Testis (tissue), 3 donors: ENCODE results near the gene SLF2. TPM values are rescaled to one million over a fixed set of nuclear protein-coding genes. Genes with fewer than 3 reads are reported as not detected.

Source experiments
- DNase-seq: peaks from one replicate; pipeline ENCODE4 v3.0.0-alpha.2; 2019
- H3K27ac ChIP-seq, 2 donors: fragments of 200-600 bp; sonication (generic); one replicate each; pipeline ENCODE4 v1.5.1; 2019
- H3K27me3 ChIP-seq: fragments of 200-600 bp; sonication (generic); one replicate; pipeline ENCODE4 v1.5.1; 2019
- H3K36me3 ChIP-seq: fragments of 200-600 bp; sonication (generic); one replicate; pipeline ENCODE4 v1.5.1; 2017; ENCODE audit warnings: low read depth; ENCODE audit errors: missing control alignments
- H3K4me1 ChIP-seq: fragments of 200-600 bp; sonication (generic); one replicate; pipeline ENCODE4 v1.5.1; 2019
- H3K4me3 ChIP-seq, 2 donors: fragments of 200-600 bp; sonication (generic); one replicate each; pipeline ENCODE4 v1.5.1; 2017 to 2019
- H3K9me3 ChIP-seq: fragments of 200-600 bp; sonication (generic); one replicate; pipeline ENCODE4 v1.5.1; 2017
- POLR2A ChIP-seq: fragments of 450-650 bp; IDR thresholded peaks from one replicate; pipeline ENCODE4 v1.6.1; 2017; ENCODE audit warnings: antibody characterized with exemption, mild to moderate bottlenecking, moderate library complexity
- WGBS, 2 donors: methylation state at CpG; one replicate each; pipeline ENCODE4 v1.1.5; 2018; 5-methylcytosine and 5-hydroxymethylcytosine counted together
- intact Hi-C: fragments of 100-400 bp; cut with DNase I; formaldehyde crosslinking; loops from one replicate; pipeline ENCODE4 v1.15.1; 2023; ENCODE audit warnings: low total_unique reads
- polyA plus RNA-seq: library from polyadenylated mRNA; stranded (reverse); fragments of 350-450 nt; fragmentation: Illumina TruSeq; extraction: RNeasy Lipid Tissue Mini Kit (QIAGEN cat#74804); gene quantifications from one replicate; pipeline ENCODE4 v1.2.3, GENCODE V29; 2014; ENCODE audit warnings: low read depth, low replicate concordance; ENCODE audit not compliant: insufficient read depth
- total RNA-seq, 2 donors: library from RNA; depleted of rRNA; stranded (reverse); fragments of >200 nt; gene quantifications; one replicate each; pipeline ENCODE4 v1.2.3, GENCODE V29; 2016
- TF ChIP-seq, protein P1 (sequence below), 3 experiments: fragments of 450-650 bp in 2 of 3; fragments of 200-600 bp in 1 of 3; sonication (generic) in 1 of 3; IDR thresholded peaks; one replicate each; pipeline ENCODE4 v1.5.1; 2016 to 2019; ENCODE audit warnings: antibody characterized with exemption in 3 of 3, mild to moderate bottlenecking in 2 of 3, moderate library complexity in 1 of 3

SLF2 gene
- total and polyA plus RNA-seq, 3 donors from 2014 or later, result 42.6 to 171 (median 150) TPM

DNA sequence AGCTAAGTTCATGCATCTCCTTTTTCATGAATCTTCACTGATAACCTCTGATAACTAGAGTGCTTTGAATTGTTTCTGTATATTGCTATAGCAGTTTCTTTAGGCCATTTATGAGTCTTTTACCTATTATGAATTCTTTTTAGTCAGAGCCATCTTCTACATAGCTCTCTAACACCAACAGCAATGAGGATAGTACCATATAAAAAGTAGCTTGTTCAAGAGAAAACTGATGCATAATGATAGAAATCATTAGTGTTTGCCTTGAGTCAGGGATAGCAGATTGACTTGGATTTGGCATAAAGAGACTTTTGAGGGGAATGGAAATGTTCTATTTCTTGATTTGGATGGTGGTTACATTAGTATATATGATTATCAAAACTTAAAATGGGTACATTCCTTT, 30.7 kb downstream of the SLF2 start:
- Histone ChIP-seq H3K4me3 (no peak overlapping the region), H3K27ac (no peak overlapping the region), H3K9me3 (no peaks in the 10 kb centered on the region), H3K4me1 (no peaks in the 10 kb centered on the region), H3K36me3 (no peaks in the 10 kb centered on the region), H3K27me3 (no peaks in the 10 kb centered on the region)
- TF ChIP-seq, protein P1, sequence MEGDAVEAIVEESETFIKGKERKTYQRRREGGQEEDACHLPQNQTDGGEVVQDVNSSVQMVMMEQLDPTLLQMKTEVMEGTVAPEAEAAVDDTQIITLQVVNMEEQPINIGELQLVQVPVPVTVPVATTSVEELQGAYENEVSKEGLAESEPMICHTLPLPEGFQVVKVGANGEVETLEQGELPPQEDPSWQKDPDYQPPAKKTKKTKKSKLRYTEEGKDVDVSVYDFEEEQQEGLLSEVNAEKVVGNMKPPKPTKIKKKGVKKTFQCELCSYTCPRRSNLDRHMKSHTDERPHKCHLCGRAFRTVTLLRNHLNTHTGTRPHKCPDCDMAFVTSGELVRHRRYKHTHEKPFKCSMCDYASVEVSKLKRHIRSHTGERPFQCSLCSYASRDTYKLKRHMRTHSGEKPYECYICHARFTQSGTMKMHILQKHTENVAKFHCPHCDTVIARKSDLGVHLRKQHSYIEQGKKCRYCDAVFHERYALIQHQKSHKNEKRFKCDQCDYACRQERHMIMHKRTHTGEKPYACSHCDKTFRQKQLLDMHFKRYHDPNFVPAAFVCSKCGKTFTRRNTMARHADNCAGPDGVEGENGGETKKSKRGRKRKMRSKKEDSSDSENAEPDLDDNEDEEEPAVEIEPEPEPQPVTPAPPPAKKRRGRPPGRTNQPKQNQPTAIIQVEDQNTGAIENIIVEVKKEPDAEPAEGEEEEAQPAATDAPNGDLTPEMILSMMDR (IDR thresholded peaks at IDR 0.05), result no peak
- TF ChIP-seq POLR2A, result no peak
- no peak for DNase-seq
- intact Hi-C loops, result no loop called here

DNA sequence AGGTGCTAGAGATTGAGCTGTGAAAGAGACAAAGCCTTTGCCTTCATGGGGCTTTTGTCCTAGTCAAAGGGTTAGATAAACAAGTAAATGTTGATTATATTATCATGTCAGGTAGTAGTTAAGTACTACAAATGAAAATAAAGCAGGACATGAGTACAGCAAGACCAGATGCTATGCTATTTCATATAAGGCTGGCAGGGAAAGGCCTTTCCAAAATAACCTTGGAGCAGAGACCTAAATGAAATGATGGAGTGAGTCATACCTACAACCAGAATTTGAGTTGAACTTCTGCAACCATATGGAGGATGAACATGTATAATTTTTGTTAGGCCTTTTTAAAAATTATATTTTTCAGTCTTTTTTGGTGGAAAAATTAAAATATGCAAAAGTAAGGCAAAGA, 33.0 kb downstream of the SLF2 start:
- H3K9me3 ChIP-seq, result no peaks in the 10 kb centered on the region
- TF ChIP-seq, protein P1 (IDR thresholded peaks at IDR 0.05), result no peak
- no peak for TF ChIP-seq POLR2A
- H3K4me1 ChIP-seq, result no peaks in the 10 kb centered on the region
- H3K27ac ChIP-seq, result no peak overlapping the region
- H3K27me3 ChIP-seq, result no peaks in the 10 kb centered on the region
- no peaks in the 10 kb centered on the region for H3K36me3 ChIP-seq
- no peak overlapping the region for H3K4me3 ChIP-seq
- no peak for DNase-seq
- intact Hi-C loops, result no loop called here

DNA sequence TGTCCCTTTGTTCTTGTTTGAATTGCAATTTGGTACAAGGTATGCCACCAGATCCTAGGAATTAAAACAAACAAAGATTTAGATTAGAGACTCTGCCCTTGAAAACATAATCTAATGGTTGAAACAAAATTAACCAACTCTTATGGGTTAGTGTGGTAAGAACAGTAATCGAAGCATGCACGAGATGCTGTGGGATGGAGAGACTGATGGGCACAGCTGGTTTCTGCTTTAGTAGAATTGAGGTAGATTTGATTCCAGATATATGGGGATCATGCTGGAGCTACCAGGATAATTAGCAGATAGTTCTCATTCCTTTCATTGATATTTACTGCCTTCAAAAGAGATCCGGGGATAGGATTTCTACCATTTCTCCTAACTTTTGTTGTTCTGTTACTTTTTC, 36.2 kb downstream of the SLF2 start:
- Histone ChIP-seq H3K9me3 (no peaks in the 10 kb centered on the region), H3K27me3 (no peaks in the 10 kb centered on the region), H3K36me3 (no peaks in the 10 kb centered on the region), H3K4me1 (no peaks in the 10 kb centered on the region), H3K27ac (no peak overlapping the region), H3K4me3 (no peak overlapping the region)
- WGBS, 2 donors, result 76 to 83% methylated on average over 3 of the region's 3 CpGs
- DNase-seq, result no peak
- intact Hi-C loops, result no loop called here
- TF ChIP-seq, protein P1 (IDR thresholded peaks at IDR 0.05), result no peak
- no peak for TF ChIP-seq POLR2A

DNA sequence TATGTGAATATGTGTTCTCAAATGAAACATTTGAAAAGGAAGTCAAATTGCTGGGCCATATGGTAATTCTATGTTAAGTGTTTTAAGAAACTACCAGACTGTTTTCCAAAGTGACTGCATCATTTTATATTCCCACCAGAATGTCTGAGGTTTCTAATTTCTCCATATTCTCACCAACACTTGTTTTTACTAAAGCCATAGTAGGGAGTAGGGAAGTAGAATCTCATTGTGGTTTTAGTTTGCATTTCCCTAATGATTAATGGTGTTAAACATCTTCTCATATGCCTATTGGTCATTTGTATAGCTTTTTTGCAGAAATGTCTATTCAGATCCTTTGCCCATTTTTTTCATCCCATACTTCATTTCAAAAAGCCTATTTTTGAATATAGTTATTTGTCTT, 47.5 kb downstream of the SLF2 start:
- TF ChIP-seq, protein P1 (IDR thresholded peaks at IDR 0.05), result no peak
- no peak for TF ChIP-seq POLR2A
- Histone ChIP-seq H3K4me3 (no peak overlapping the region), H3K9me3 (no peaks in the 10 kb centered on the region), H3K27ac (no peak overlapping the region), H3K27me3 (no peaks in the 10 kb centered on the region), H3K4me1 (no peaks in the 10 kb centered on the region), H3K36me3 (no peaks in the 10 kb centered on the region)
- intact Hi-C loops, result no loop called here
- no peak for DNase-seq

DNA sequence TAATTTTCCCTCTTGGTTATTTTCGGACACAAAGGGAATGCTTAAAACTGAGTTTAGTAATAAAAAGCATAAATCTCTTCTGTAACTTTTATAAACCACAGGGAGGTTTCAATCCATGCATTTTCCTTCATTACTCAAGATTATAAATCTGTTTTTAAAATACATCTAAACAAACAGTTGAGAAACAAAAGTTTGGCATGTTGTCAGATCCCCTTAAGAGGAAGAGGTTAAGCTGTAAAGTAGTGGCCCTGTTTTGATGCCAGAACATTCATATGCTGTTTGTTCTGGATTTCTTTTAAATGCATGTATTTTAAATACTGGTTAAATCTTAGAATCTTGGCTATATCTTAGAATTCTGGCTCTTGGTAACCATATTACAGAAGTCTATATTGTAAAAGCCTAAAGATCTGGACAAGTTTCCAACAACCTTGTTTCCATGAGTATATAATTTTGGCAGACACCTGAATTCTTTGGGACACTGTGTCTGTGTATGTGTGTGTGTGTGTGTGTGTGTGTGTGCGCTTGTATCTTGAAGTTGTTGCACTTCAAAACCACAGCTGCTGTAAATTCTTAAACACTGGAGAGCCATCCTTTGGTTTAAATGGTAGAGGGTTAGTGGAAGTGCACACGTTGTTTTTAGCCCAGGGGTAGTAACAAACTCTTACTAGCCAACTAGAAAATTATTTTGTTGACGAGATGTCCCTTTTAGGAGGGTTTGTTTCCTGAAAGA, 49.8 kb downstream of the SLF2 start:
- WGBS, 2 donors, result 56 to 65% methylated on average over 4 of the region's 4 CpGs
- intact Hi-C loops, result no loop called here
- no peaks in the 10 kb centered on the region for H3K9me3 ChIP-seq
- DNase-seq, result no peak
- TF ChIP-seq, protein P1 (IDR thresholded peaks at IDR 0.05), result no peak
- TF ChIP-seq POLR2A, result no peak
- no peaks in the 10 kb centered on the region for H3K4me1 ChIP-seq
- H3K36me3 ChIP-seq, result no peaks in the 10 kb centered on the region
- no peaks in the 10 kb centered on the region for H3K27me3 ChIP-seq
- H3K27ac ChIP-seq, result no peak overlapping the region
- no peak overlapping the region for H3K4me3 ChIP-seq
